NCI-H345 treated with DMSO at 0.1 percent for 48 hours (cell line): ENCODE measurements around the gene SLC1A1.

Source experiments
- DNase-seq: peaks from one replicate; lab custom pipeline; 2025; ENCODE audit not compliant: unreplicated experiment; lab: John Stamatoyannopoulos, UW

Gene SLC1A1

DNA sequence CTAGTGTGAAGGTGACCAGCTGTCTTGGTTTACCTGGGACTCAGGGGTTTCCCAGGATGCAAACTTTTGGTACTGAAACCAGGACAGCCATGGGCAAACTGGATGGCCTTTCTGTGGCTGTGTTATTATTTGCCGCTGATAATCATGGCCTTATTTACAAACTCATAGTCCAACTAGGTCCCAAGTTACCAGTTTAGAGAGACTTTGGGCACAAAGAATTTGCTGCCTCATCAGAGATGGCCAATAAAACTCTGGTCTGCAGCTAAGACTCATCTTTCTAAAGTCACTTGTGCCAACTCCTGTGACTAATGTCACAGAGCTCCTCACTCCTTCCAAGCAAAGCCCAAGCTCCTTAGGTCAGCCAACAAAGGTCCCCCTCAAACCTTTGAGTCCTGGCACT is 124.4 kb downstream of the SLC1A1 start:
- DNase-seq: no peak

DNA sequence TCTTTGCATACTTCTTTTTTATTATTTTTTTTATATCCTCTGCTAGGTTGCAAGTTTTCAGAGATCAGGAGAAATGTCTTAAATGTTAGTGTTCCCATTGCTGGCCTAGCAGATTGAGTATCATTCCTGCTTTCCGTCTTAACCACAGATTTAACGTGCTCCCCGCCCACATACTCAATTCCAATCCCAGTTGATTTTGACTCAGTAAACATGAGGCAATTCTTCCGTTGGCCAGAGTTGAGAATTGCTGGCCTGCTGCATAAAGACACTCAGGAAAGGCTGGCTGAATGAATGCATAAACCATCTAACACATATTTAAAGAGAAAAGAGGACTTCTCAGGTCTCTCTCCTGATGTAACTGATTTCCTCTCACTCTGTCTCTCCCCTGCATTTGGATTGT is 125.0 kb downstream of the SLC1A1 start:
- no peak for DNase-seq

DNA sequence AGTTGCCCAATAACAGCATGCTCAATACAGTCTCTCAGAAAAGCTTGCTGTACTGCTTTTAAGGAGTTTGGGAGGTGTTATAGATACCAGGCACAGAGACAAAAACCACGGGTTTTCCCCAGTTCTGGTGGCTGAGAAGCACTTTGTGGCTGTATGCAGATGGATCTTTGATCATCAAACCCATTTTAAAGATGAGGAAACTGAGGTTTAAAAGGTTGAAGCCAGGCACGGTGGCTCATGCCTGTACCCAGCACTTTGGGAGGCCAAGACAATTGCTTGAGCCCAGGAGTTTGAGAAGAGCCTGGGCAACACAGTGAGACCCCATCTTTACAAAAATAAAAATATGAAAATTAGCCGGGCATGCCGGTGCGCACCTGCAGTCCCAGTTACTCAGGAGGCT is 125.5 kb downstream of the SLC1A1 start:
- DNase-seq: no peak

DNA sequence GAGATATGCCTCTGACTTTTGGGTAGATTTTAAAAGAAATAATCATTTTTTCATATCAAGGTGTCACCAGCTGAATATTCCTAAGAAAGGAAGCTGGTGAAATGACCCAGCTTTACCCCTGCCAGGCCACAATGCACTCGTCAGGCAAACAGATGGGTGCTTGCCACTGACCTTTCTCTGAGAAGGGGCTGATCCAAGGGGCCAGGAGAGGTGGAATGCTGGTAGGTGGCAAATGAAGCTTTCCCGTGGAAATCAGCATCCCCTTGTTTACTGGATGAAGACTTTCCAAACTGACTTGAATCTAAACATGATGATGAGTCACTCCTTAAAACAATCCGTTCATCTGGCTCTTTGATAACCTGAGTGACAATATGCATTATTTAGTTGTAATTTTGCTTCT is 127.5 kb downstream of the SLC1A1 start:
- no peak for DNase-seq

DNA sequence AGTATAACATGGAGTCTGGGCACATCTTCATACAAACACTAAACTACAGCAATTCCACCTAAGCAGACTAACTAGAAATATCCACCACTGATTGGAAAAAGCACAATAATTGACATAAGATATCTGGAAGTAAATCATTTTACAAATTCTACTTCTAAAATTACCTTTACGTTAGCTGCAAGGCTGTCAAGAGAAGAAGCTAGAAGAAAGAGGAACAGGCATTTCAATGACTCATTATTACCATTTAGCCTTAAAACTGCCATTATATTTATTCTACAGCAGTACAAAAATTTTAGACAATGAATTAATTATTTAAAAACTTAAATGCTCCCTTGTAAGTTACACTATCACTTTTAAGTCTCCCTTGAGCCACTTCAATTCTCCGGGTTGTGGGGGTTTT is 128.4 kb downstream of the SLC1A1 start:
- no peak for DNase-seq

DNA sequence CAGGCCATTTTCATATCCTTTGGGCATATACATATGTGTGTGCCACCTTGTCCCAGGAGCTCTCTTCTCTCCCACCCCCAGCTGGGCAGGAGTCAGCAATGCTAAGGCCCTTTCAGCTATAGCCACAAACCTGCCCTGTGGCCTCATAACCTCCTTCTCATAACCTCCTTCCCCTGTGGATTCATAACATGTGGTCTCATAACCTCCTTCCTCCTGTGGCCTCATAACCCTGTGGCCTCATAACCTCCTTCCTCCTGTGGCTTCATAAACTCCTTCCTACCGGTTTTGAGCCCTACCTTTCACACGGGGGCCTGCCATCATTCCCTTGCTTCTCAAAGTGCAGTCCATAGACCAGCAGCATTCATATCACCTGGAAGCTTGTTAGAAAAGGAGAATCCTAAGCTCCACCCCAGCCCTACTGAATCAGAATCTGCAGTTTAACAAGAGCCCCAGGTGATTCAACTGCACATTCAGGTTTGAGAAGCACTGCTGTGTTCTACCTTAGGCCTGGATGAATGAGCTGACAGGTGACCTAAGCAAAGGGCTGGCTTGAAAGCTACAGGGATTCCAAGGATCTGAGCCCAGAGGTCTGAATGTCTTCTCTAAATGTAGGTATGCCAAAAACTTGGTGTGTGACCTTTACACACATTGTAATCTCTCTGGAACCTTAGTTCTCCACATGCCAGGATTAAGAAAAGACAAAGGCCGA is 129.9 kb downstream of the SLC1A1 start:
- DNase-seq: no peak

DNA sequence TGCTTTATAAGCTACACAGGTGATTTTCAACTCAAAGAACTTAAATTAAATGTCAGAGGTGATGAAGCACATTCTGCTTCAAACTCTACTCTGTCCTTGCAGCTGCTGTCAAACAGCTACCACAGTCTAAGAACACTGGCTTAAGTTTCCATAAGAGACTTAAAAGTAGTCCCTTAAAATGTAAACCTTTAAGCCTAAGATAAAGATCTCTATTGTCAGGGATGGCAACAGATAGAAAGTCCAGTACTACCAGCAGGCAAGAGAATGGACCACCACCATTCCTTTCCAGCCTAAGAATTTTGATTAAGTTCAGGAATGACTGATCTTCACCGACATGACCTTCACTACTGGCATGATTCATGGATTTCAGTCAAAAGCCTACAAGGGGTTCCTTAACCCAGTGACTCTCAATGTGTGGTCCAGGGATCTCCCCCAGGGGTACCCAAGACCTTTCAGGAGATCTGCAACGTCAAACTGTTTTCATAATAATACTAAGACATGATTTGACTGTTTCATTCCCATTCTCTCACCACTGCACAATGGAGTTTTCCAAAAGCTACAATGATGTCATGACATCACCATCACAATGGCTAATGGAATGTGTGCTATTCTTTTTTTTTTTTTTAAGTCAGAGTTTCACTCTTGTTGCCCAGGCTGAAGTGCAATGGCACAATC is 130.8 kb downstream of the SLC1A1 start:
- no peak for DNase-seq

DNA sequence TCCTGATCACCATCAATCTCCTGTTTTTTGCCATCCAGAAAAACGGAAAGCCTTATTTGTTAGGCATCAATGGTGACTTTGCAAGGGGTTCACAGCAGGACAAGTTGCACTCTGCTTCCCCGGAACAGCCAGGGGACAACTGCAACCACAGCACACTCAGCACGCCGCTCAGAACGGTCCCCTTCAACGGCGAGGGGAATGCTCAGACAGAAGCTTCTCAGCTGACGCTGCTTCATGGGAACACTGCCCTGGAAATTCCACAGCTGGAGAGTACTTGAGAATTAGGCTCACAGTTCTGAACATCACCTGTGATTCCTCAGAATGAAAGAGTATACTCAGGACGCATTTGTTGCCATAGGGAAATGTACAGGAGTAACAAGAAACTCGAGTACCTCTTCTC is 131.7 kb downstream of the SLC1A1 start:
- no peak for DNase-seq

DNA sequence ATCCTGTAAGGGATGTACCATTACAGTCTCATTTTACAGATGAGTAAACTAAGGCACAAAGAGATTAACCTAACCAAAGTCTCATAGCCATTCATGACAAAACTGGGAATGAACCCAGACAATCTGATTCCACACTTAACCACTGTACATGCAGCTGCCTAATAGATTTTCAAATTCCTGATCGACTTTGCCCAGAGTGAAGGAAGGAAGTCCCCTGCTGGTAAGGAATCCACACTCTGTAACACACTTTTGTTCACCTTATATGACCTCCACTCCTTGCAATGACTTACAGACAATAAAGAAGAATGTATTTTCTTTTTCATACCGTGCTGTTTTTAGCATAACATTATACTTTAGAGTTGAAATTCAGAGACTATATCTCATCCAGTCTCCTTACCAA is 140.6 kb downstream of the SLC1A1 start:
- no peak for DNase-seq
